Measurements from ENCODE around the gene NHS. TPM values are rescaled to one million over a fixed set of nuclear protein-coding genes. Genes with fewer than 3 reads are reported as not detected.

NHS gene
- total RNA-seq, 1 experiment from 2014 or later, result 5.7 TPM

- no peak for TF ChIP-seq JUND (IDR thresholded peaks at IDR 0.05)
- no peak for TF ChIP-seq FOSL1 (IDR thresholded peaks at IDR 0.05; ENCODE audit: low read depth)
- TF ChIP-seq SP1 (IDR thresholded peaks at IDR 0.05; ENCODE audit: low read depth), result no peak
- TF ChIP-seq, protein P1, sequence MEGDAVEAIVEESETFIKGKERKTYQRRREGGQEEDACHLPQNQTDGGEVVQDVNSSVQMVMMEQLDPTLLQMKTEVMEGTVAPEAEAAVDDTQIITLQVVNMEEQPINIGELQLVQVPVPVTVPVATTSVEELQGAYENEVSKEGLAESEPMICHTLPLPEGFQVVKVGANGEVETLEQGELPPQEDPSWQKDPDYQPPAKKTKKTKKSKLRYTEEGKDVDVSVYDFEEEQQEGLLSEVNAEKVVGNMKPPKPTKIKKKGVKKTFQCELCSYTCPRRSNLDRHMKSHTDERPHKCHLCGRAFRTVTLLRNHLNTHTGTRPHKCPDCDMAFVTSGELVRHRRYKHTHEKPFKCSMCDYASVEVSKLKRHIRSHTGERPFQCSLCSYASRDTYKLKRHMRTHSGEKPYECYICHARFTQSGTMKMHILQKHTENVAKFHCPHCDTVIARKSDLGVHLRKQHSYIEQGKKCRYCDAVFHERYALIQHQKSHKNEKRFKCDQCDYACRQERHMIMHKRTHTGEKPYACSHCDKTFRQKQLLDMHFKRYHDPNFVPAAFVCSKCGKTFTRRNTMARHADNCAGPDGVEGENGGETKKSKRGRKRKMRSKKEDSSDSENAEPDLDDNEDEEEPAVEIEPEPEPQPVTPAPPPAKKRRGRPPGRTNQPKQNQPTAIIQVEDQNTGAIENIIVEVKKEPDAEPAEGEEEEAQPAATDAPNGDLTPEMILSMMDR (IDR thresholded peaks at IDR 0.05 in 2 of 3, conservative IDR thresholded peaks at IDR 0.05 in 1 of 3; ENCODE audit: borderline replicate concordance in 1 of 3, insufficient read depth in 1 of 3, low read depth in 2 of 3, low read length in 2 of 3), result no peak
- no peak for TF ChIP-seq POLR2AphosphoS5 (IDR thresholded peaks at IDR 0.05; ENCODE audit: low read depth, low read length)
These were observed 19.0 kb upstream of the NHS start (continued) for GRCh38 chrX:17355976-17356375.

GRCh38 chrX:17359500-17359899 is 15.5 kb upstream of the NHS start:
- RAD21 ChIA-PET (ENCODE audit: low non-redundant PET in 1 of 2, low total read pairs in 2 of 2, uncharacterized antibody in 2 of 2, unreplicated experiment in 2 of 2), result no interaction called here
- DNase-seq (ENCODE audit: low read depth, low spot score), result no peak
- no peak for TF ChIP-seq EGR1 (IDR thresholded peaks at IDR 0.05; ENCODE audit: low read depth)
- TF ChIP-seq EZH2phosphoT487 (IDR thresholded peaks at IDR 0.05; ENCODE audit: borderline replicate concordance), result no peak
- TF ChIP-seq ZNF274 (IDR thresholded peaks at IDR 0.05; ENCODE audit: low read depth, low read length), result no peak
- TF ChIP-seq, protein P2, sequence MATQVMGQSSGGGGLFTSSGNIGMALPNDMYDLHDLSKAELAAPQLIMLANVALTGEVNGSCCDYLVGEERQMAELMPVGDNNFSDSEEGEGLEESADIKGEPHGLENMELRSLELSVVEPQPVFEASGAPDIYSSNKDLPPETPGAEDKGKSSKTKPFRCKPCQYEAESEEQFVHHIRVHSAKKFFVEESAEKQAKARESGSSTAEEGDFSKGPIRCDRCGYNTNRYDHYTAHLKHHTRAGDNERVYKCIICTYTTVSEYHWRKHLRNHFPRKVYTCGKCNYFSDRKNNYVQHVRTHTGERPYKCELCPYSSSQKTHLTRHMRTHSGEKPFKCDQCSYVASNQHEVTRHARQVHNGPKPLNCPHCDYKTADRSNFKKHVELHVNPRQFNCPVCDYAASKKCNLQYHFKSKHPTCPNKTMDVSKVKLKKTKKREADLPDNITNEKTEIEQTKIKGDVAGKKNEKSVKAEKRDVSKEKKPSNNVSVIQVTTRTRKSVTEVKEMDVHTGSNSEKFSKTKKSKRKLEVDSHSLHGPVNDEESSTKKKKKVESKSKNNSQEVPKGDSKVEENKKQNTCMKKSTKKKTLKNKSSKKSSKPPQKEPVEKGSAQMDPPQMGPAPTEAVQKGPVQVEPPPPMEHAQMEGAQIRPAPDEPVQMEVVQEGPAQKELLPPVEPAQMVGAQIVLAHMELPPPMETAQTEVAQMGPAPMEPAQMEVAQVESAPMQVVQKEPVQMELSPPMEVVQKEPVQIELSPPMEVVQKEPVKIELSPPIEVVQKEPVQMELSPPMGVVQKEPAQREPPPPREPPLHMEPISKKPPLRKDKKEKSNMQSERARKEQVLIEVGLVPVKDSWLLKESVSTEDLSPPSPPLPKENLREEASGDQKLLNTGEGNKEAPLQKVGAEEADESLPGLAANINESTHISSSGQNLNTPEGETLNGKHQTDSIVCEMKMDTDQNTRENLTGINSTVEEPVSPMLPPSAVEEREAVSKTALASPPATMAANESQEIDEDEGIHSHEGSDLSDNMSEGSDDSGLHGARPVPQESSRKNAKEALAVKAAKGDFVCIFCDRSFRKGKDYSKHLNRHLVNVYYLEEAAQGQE (IDR thresholded peaks at IDR 0.05; ENCODE audit: low read depth), result no peak
- TF ChIP-seq, protein P1 (IDR thresholded peaks at IDR 0.05 in 2 of 3, conservative IDR thresholded peaks at IDR 0.05 in 1 of 3; ENCODE audit: borderline replicate concordance in 1 of 3, insufficient read depth in 1 of 3, low read depth in 2 of 3, low read length in 2 of 3), result no peak
- no peak for TF ChIP-seq ELF1 (IDR thresholded peaks at IDR 0.05; ENCODE audit: borderline replicate concordance, low read depth)
- TF ChIP-seq SIN3A (IDR thresholded peaks at IDR 0.05; ENCODE audit: low read depth), result no peak
- TF ChIP-seq ZBTB33 (IDR thresholded peaks at IDR 0.05; ENCODE audit: extremely low read depth, insufficient replicate concordance, low read length), result no peak
- no peak for TF ChIP-seq JUND (IDR thresholded peaks at IDR 0.05)
- no peak for TF ChIP-seq RAD21 (IDR thresholded peaks at IDR 0.05; ENCODE audit: low read depth)
- no peak for TF ChIP-seq ZFX (IDR thresholded peaks at IDR 0.05)
- no peak for TF ChIP-seq POLR2A (IDR thresholded peaks at IDR 0.05; ENCODE audit: borderline replicate concordance, extremely low read depth, insufficient read depth, insufficient read length)
- TF ChIP-seq SRF (IDR thresholded peaks at IDR 0.05; ENCODE audit: low read depth), result no peak
- no peak for TF ChIP-seq ATF3 (IDR thresholded peaks at IDR 0.05)

More at GRCh38 chrX:17359500-17359899, 15.5 kb upstream of the NHS start:
- BruUV-seq (replicated peaks), result no TSS peak
- POLR2A ChIA-PET, result no interaction called here
- no peaks in the 10 kb centered on the region for H3K4me1 ChIP-seq (ENCODE audit: control insufficient read depth in 1 of 2, insufficient read depth in 2 of 2, low read length in 2 of 2)
- CTCF ChIA-PET, result no interaction called here
- H3K9ac ChIP-seq (ENCODE audit: low read length), result no peak overlapping the region
- intact Hi-C loops (cut with micrococcal nuclease), result no loop called here
- H2AFZ ChIP-seq (ENCODE audit: low read depth, low read length, poor library complexity, severe bottlenecking), result no peak overlapping the region
- H3K9me2 ChIP-seq (ENCODE audit: insufficient read depth), result no peaks in the 10 kb centered on the region
- no peaks in the 10 kb centered on the region for H3K27me3 ChIP-seq (ENCODE audit: insufficient read depth, low read length)
- H3K9me3 ChIP-seq (ENCODE audit: control insufficient read depth in 1 of 2, insufficient read depth in 1 of 2, low read depth in 1 of 2, low read length in 2 of 2), result no peaks in the 10 kb centered on the region
- no peaks in the 10 kb centered on the region for H3K36me3 ChIP-seq (ENCODE audit: control insufficient read depth in 1 of 2, insufficient read depth in 2 of 2, low read length in 2 of 2)
- H4K20me1 ChIP-seq (ENCODE audit: insufficient read depth), result no peaks in the 10 kb centered on the region
- no peak for ATAC-seq
- no peak overlapping the region for H3K4me3 ChIP-seq (replicated peaks in 1 of 2; ENCODE audit: low read depth in 1 of 2, low read length in 2 of 2)
- H3K27ac ChIP-seq (ENCODE audit: low read depth, low read length), result no peak overlapping the region
- no peak overlapping the region for H3K4me2 ChIP-seq (ENCODE audit: low read length)
- H3K79me2 ChIP-seq (ENCODE audit: insufficient read depth, low read length), result no peaks in the 10 kb centered on the region
